Progenitor cell of endocrine pancreas (in vitro differentiated cells): ENCODE measurements around the gene VPS13D. TPM values are rescaled to one million over a fixed set of nuclear protein-coding genes. Genes with fewer than 3 reads are reported as not detected.
A peak's percentile ranks its signal among the peaks of the same experiment; 100 is the strongest.

ENCODE experiments used
- DNase-seq: peaks from one replicate; pipeline ENCODE4 v3.0.0; 2021; ENCODE audit warnings: low spot score; ENCODE audit not compliant: unreplicated experiment
- H3K27ac Mint-ChIP-seq: 2 replicates; pipeline ENCODE4 v1.8.0; 2021; ENCODE audit warnings: mild to moderate bottlenecking, moderate library complexity, mixed read lengths
- H3K27me3 Mint-ChIP-seq: 2 replicates; pipeline ENCODE4 v1.8.0; 2021; ENCODE audit warnings: mixed read lengths
- H3K36me3 Mint-ChIP-seq: 2 replicates; pipeline ENCODE4 v1.8.0; 2022; ENCODE audit warnings: mixed read lengths; ENCODE audit not compliant: insufficient read depth
- H3K4me1 Mint-ChIP-seq: 2 replicates; pipeline ENCODE4 v1.8.0; 2021; ENCODE audit warnings: low read depth, mixed read lengths
- H3K4me3 Mint-ChIP-seq: 2 replicates; pipeline ENCODE4 v1.8.0; 2021; ENCODE audit warnings: low read depth, mild to moderate bottlenecking, moderate library complexity, mixed read lengths
- H3K9me3 Mint-ChIP-seq: 2 replicates; pipeline ENCODE4 v1.8.0; 2021; ENCODE audit warnings: low read depth, mixed read lengths
- CTCF ChIP-seq: fragments of 200-600 bp; sonication (generic); IDR thresholded peaks from one replicate; pipeline ENCODE4 v1.5.0; 2021; ENCODE audit warnings: antibody characterized with exemption, mild to moderate bottlenecking; ENCODE audit not compliant: unreplicated experiment
- total RNA-seq: library from RNA; stranded (reverse); gene quantifications from 2 replicates; pipeline ENCODE4 v1.2.1, GENCODE V29; 2021

VPS13D gene
- total RNA-seq, 1 donor from 2014 or later: 41.9 TPM

GRCh38 chr1:12435639-12436344 is 206.0 kb downstream of the VPS13D start:
- DNase-seq: no peak
- no peak for TF ChIP-seq CTCF
- peaks cover 56% of the 10 kb centered on the region for H3K4me1 Mint-ChIP-seq
- no peak overlapping the region for H3K4me3 Mint-ChIP-seq
- H3K9me3 Mint-ChIP-seq: no peaks in the 10 kb centered on the region
- peak overlapping the region; percentile 82 for H3K27ac Mint-ChIP-seq
- H3K27me3 Mint-ChIP-seq: no peaks in the 10 kb centered on the region
- H3K36me3 Mint-ChIP-seq: peaks cover 20% of the 10 kb centered on the region

GRCh38 chr1:12436345-12436658 is 206.5 kb downstream of the VPS13D start:
- no peak for DNase-seq
- H3K4me3 Mint-ChIP-seq: no peak overlapping the region
- no peaks in the 10 kb centered on the region for H3K9me3 Mint-ChIP-seq
- peaks cover 52% of the 10 kb centered on the region for H3K4me1 Mint-ChIP-seq
- no peaks in the 10 kb centered on the region for H3K27me3 Mint-ChIP-seq
- peaks cover 20% of the 10 kb centered on the region for H3K36me3 Mint-ChIP-seq
- no peak for TF ChIP-seq CTCF
- H3K27ac Mint-ChIP-seq: peak overlapping the region; percentile 82

DNA sequence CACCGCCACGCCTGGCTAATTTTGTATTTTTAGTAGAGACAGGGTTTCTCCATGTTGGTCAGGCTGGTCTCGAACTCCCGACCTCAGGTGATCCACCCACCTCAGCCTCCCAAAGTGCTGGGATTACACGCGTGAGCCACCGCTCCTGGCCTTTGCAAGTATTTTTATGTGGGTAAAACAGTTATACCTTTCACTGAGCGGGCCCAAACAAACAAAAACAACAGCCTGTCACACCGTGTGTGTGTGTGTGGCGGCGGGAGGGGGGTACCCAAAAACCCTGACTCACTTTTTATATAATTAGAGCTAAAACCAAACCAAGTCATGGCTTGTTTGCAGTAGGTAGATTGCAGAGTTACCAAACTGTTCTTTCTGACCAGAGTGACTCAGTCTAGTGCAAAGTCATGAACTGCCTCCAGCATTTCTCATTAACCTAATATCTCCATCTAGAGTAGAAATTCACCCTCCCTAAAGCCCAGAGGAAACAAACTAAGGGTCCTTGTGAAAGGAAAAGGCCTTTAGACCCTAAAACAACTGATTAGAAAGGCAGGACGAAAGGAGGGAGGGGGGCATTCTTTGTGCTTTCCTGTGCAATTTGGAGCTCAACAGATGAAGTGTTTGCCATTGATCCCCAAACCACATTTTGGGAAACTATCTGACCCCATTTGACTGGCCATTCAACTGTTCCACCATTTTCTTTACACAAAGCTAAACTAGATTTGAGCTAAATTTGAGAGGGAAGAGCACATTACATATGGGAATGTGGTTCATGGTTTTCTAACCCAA is 207.2 kb downstream of the VPS13D start:
- DNase-seq: no peak
- Mint-ChIP-seq H3K4me3 (no peak overlapping the region), H3K27ac (peak overlapping the region; percentile 69), H3K4me1 (peaks cover 49% of the 10 kb centered on the region), H3K36me3 (peaks cover 20% of the 10 kb centered on the region), H3K9me3 (no peaks in the 10 kb centered on the region), H3K27me3 (no peaks in the 10 kb centered on the region)
- no peak for TF ChIP-seq CTCF

DNA sequence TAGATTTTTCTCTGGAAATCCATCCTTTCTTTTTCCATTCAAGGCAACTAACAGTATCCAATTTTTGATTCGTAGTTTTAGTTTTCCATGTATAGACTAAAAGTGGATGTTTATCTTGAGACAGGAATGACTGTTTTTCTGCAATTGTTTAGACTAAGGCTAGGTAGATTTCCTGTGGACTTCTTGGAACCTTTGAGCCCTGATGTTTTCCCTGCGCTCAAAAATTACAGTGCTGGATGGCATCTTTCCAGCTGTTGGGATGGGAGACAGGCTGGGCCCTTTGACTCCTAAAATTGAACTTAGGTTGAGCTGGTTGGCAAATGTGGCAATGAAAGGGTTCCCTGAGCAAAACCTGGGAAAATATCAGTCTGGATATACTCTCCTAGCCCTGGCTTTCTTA is 207.8 kb downstream of the VPS13D start:
- H3K36me3 Mint-ChIP-seq: peaks cover 20% of the 10 kb centered on the region
- no peaks in the 10 kb centered on the region for H3K27me3 Mint-ChIP-seq
- no peak overlapping the region for H3K27ac Mint-ChIP-seq

More for the DNA sequence above, 207.8 kb downstream of the VPS13D start:
- Mint-ChIP-seq H3K4me3 (no peak overlapping the region), H3K9me3 (no peaks in the 10 kb centered on the region), H3K4me1 (peaks cover 45% of the 10 kb centered on the region)
- no peak for TF ChIP-seq CTCF
- no peak for DNase-seq
